Measurements from ENCODE around the gene C2orf15. TPM values are rescaled to one million over a fixed set of nuclear protein-coding genes. Genes with fewer than 3 reads are reported as not detected.
"Not testable (repeated sequence)": the region's sequence is repeated elsewhere in the genome, so short reads cannot be mapped to it uniquely, and the experiment has no call there.

The C2orf15 gene
- total and polyA plus RNA-seq, 2 of the 8 experiments (the other 6 are each of a cell fraction or from before 2014, with no cell fraction given): 3.6 to 6.5 TPM

GRCh38 chr2:99127981-99128380, 13.5 kb upstream of the C2orf15 start (continued):
- TF ChIP-seq RXRA (IDR thresholded peaks at IDR 0.05; ENCODE audit: insufficient read depth, low read depth, low read length): no peak
- TF ChIP-seq GTF2F1 (IDR thresholded peaks at IDR 0.05; ENCODE audit: borderline replicate concordance, low read depth, low read length): no peak
- no peak for TF ChIP-seq EZH2 (IDR thresholded peaks at IDR 0.05; ENCODE audit: low read depth, low read length, severe bottlenecking)
- no peak for TF ChIP-seq SAP30 (IDR thresholded peaks at IDR 0.05; ENCODE audit: insufficient read depth, insufficient replicate concordance, low read length)
- TF ChIP-seq ATF2 (IDR thresholded peaks at IDR 0.05; ENCODE audit: low read length): no peak

GRCh38 chr2:99135044-99135556, 6.4 kb upstream of the C2orf15 start:
- H2BK120ac ChIP-seq (replicated peaks; ENCODE audit: low read depth, low read length); H3K4me1 ChIP-seq (replicated peaks in 1 of 4; ENCODE audit: control insufficient read depth in 3 of 4, insufficient read depth in 4 of 4, low read length in 3 of 4); H4K20me1 ChIP-seq (replicated peaks in 1 of 2; ENCODE audit: control insufficient read depth in 1 of 2, insufficient read depth in 2 of 2, low read length in 2 of 2); H3K18ac ChIP-seq (ENCODE audit: extremely low read depth, low read length); H3K14ac ChIP-seq (ENCODE audit: insufficient read length); H3K9ac ChIP-seq (replicated peaks in 1 of 4; ENCODE audit: extremely low read depth in 1 of 4, low read depth in 3 of 4, low read length in 3 of 4); H3K79me1 ChIP-seq (ENCODE audit: low read depth, low read length); H2BK20ac ChIP-seq (ENCODE audit: low read length); H3K4me3 ChIP-seq (ENCODE audit: extremely low read depth in 1 of 4, insufficient read depth in 2 of 4, low read depth in 3 of 4, low read length in 4 of 4); H3K79me2 ChIP-seq (ENCODE audit: control insufficient read depth in 1 of 2, insufficient read depth in 2 of 2, low read length in 2 of 2); H2AFZ ChIP-seq (ENCODE audit: low read length); FAIRE-seq; H3K56ac ChIP-seq (replicated peaks; ENCODE audit: insufficient read length, low read depth, low read length); H3K27me3 ChIP-seq (replicated peaks in 1 of 4; ENCODE audit: control insufficient read depth in 3 of 4, extremely low read depth in 1 of 4, insufficient read depth in 3 of 4, low read length in 3 of 4); POLR2A ChIA-PET (ENCODE audit: partially characterized antibody); H4K5ac ChIP-seq (ENCODE audit: insufficient read length, low read depth, low read length); H3K4ac ChIP-seq (replicated peaks; ENCODE audit: insufficient read length, low read depth, low read length); H3K36me3 ChIP-seq (ENCODE audit: control insufficient read depth in 2 of 4, insufficient read depth in 4 of 4, low read length in 3 of 4); H4K91ac ChIP-seq (replicated peaks; ENCODE audit: insufficient read length, low read length); H2BK12ac ChIP-seq (ENCODE audit: low read depth, low read length); DNase-seq (ENCODE audit: low read depth in 1 of 2, low spot score in 2 of 2); H4K8ac ChIP-seq (ENCODE audit: extremely low read depth, insufficient read depth, low read length); H3K23ac ChIP-seq (ENCODE audit: insufficient read length); H2BK5ac ChIP-seq (ENCODE audit: low read depth, low read length); H2AK5ac ChIP-seq (ENCODE audit: low read depth, low read length); H3K4me2 ChIP-seq (ENCODE audit: insufficient read depth in 1 of 2, low read depth in 2 of 2, low read length in 2 of 2); H3K23me2 ChIP-seq (ENCODE audit: low read depth, low read length); H3K27ac ChIP-seq (ENCODE audit: low read depth, low read length); H2BK15ac ChIP-seq (ENCODE audit: low read length): not testable (repeated sequence)
- 89% methylated on average over 2 of the region's 2 CpGs; no CpG with 5 or more reads in 1 of the 2 experiments for WGBS, 2 experiments (ENCODE audit: extremely low coverage in 1 of 2, insufficient coverage in 1 of 2, insufficient read length in 1 of 2, insufficient replicate concordance in 2 of 2, low coverage in 1 of 2, low lambda C conversion rate in 2 of 2, missing lambda C conversion rate in 1 of 2)
- H3K9me3 ChIP-seq (ENCODE audit: insufficient read depth in 2 of 2, low read depth in 1 of 2, low read length in 1 of 2): peaks cover 24 to 39% of the 10 kb centered on the region in 2 experiments; a peak in 3 of 4 replicates
- CTCF ChIA-PET (ENCODE audit: partially characterized antibody): interaction anchor here (0.7 kb wide), 1 partner anchor 48 kb away, joined by 3 read pairs; no protein-coding TSS in a partner anchor

Measured in H1 (cell line).